HepG2 (cell line): ENCODE data around the gene CIAO3. TPM values are rescaled to one million over a fixed set of nuclear protein-coding genes. Genes with fewer than 3 reads are reported as not detected.

Experiments
- FLYWCH1 ChIP-seq: sonication (generic); formaldehyde crosslinking; IDR thresholded peaks from 2 replicates; pipeline ENCODE4 v1.8.1; 2023; ENCODE audit warnings: mild to moderate bottlenecking, missing genetic modification reagents
- FOXK1 ChIP-seq: sonication (generic); formaldehyde crosslinking; IDR thresholded peaks from 2 replicates; pipeline ENCODE4 v1.4.0; 2020; ENCODE audit warnings: low read depth, missing genetic modification reagents, borderline replicate concordance
- NFKB2 ChIP-seq: sonication (generic); formaldehyde crosslinking; IDR thresholded peaks from 2 replicates; pipeline ENCODE4 v1.4.0; 2020; ENCODE audit warnings: missing genetic modification reagents, borderline replicate concordance
- NFKBIZ ChIP-seq: IDR thresholded peaks from 2 replicates; pipeline ENCODE4 v1.6.1; 2018; ENCODE audit warnings: missing genetic modification reagents, missing compliant biosample characterization
- PCBP2 ChIP-seq: fragments of 200-400 bp; formaldehyde crosslinking; optimal IDR thresholded peaks from 2 replicates; pipeline ENCODE3; 2018; ENCODE audit warnings: low read length, low read depth; ENCODE audit not compliant: poor library complexity, severe bottlenecking
- TARDBP ChIP-seq: sonication (generic); formaldehyde crosslinking; IDR thresholded peaks from 2 replicates; pipeline ENCODE4 v1.8.0; 2022; ENCODE audit warnings: mild to moderate bottlenecking, missing genetic modification reagents
- USF2 ChIP-seq, 2 experiments: sonication (generic) in 1 of 2; formaldehyde crosslinking in 1 of 2; IDR thresholded peaks; 2 replicates each; pipeline versions ENCODE4 v1.5.1 to v1.6.1; 2011 to 2020; ENCODE audit warnings: borderline replicate concordance in 1 of 2, low read depth in 1 of 2, low read length in 1 of 2, mild to moderate bottlenecking in 1 of 2, missing genetic modification reagents in 1 of 2, moderate library complexity in 1 of 2
- ZBTB4 ChIP-seq: sonication (generic); formaldehyde crosslinking; IDR thresholded peaks from 2 replicates; pipeline ENCODE4 v1.4.0; 2020; ENCODE audit warnings: missing genetic modification reagents, mild to moderate bottlenecking, borderline replicate concordance
- ZNF143 ChIP-seq: sonication (generic); formaldehyde crosslinking; IDR thresholded peaks from 2 replicates; pipeline ENCODE4 v1.4.0; 2020; ENCODE audit warnings: missing genetic modification reagents
- ZNF609 ChIP-seq: sonication (generic); formaldehyde crosslinking; IDR thresholded peaks from 2 replicates; pipeline ENCODE4 v1.4.0; 2020; ENCODE audit warnings: mild to moderate bottlenecking, missing genetic modification reagents, borderline replicate concordance
- ZNF781 ChIP-seq: sonication (generic); formaldehyde crosslinking; IDR thresholded peaks from 2 replicates; pipeline ENCODE4 v1.5.1; 2020; ENCODE audit warnings: borderline replicate concordance, mild to moderate bottlenecking, missing genetic modification reagents; ENCODE audit errors: not compliant biosample characterization
- polyA plus RNA-seq, 8 experiments: library from polyadenylated mRNA; depleted of rRNA in 3 of 8; stranded (reverse) in 7 of 8; unstranded in 1 of 8; fragments of >200 nt; fragmentation: Illumina TruSeq in 4 of 8; extraction: Trizol in 4 of 8; gene quantifications; 2 replicates each; pipeline versions ENCODE4 v1.2.1 to v1.2.3, GENCODE V29; 2011 to 2016; ENCODE audit warnings: low read depth in 4 of 8, missing spikeins in 1 of 8, mixed read lengths in 1 of 8; ENCODE audit not compliant: insufficient read depth in 1 of 8
- total RNA-seq, 5 experiments: library from RNA; depleted of rRNA; stranded (reverse); fragments of >200 nt; fragmentation: Illumina TruSeq; extraction: Trizol; gene quantifications; 2 replicates each; pipeline ENCODE4 v1.2.3, GENCODE V29; 2016; ENCODE audit warnings: low read depth in 1 of 5
- TF ChIP-seq, protein P1 (sequence below): IDR thresholded peaks from 2 replicates; pipeline ENCODE4 v1.6.1; 2016; ENCODE audit warnings: missing compliant biosample characterization, missing genetic modification reagents, borderline replicate concordance
- TF ChIP-seq, protein P2 (sequence below): sonication (generic); formaldehyde crosslinking; IDR thresholded peaks from 2 replicates; pipeline ENCODE4 v1.8.0; 2022; ENCODE audit warnings: low read depth, missing genetic modification reagents

The CIAO3 gene
- total and polyA plus RNA-seq, 2 of the 13 experiments (the other 11 are each of a cell fraction or from before 2014, with no cell fraction given) = 21.7 to 25.0 TPM

- TF ChIP-seq ZNF609 (no peak), USF2 (IDR thresholded peaks at IDR 0.05; ENCODE audit: low read depth, low read length) (no peak), USF2 (CRISPR knock-in tag; IDR thresholded peaks at IDR 0.05; ENCODE audit: borderline replicate concordance) (no peak; the same call in 1 of the 2 replicates), TARDBP (CRISPR knock-in tag) (peak; percentile 93), PCBP2 (no peak), FLYWCH1 (no peak), FOXK1 (CRISPR knock-in tag) (peak; percentile 93; the same call in 1 of the 2 replicates), ZNF143 (peak; percentile 23; the same call in 1 of the 2 replicates), NFKBIZ (peak; percentile 59; the same call in 1 of the 2 replicates), ZBTB4 (CRISPR knock-in tag) (no peak), NFKB2 (peak; percentile 50; the same call in 1 of the 2 replicates), ZNF781 (CRISPR knock-in tag) (no peak)
- TF ChIP-seq, protein P1, sequence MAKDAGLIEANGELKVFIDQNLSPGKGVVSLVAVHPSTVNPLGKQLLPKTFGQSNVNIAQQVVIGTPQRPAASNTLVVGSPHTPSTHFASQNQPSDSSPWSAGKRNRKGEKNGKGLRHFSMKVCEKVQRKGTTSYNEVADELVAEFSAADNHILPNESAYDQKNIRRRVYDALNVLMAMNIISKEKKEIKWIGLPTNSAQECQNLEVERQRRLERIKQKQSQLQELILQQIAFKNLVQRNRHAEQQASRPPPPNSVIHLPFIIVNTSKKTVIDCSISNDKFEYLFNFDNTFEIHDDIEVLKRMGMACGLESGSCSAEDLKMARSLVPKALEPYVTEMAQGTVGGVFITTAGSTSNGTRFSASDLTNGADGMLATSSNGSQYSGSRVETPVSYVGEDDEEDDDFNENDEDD (CRISPR knock-in tag) = peak; percentile 79; the same call in 1 of the 2 replicates
- TF ChIP-seq, protein P2, sequence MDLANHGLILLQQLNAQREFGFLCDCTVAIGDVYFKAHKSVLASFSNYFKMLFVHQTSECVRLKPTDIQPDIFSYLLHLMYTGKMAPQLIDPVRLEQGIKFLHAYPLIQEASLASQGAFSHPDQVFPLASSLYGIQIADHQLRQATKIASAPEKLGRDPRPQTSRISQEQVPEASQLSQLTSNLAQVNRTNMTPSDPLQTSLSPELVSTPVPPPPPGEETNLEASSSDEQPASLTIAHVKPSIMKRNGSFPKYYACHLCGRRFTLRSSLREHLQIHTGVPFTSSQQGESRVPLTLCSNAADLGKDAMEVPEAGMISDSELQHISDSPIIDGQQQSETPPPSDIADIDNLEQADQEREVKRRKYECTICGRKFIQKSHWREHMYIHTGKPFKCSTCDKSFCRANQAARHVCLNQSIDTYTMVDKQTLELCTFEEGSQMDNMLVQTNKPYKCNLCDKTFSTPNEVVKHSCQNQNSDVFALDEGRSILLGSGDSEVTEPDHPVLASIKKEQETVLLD (CRISPR knock-in tag) = peak; percentile 61; the same call in 1 of the 2 replicates
These were observed at the start of gene CIAO3 (continued) for GRCh38 chr16:740764-741505.
